Suprapubic skin (tissue), 4 donors: Measurements from ENCODE around the gene OR2T27. TPM values are rescaled to one million over a fixed set of nuclear protein-coding genes. Genes with fewer than 3 reads are reported as not detected.
"Not testable (repeated sequence)": the region's sequence is repeated elsewhere in the genome, so short reads cannot be mapped to it uniquely, and the experiment has no call there.

Source experiments
- DNase-seq, 2 donors: peaks; one replicate each; pipeline ENCODE4 v3.0.0-alpha.2; 2019; ENCODE audit warnings: low spot score in 2 of 2
- H3K27ac ChIP-seq: fragments of 200-600 bp; sonication (generic); one replicate; pipeline ENCODE4 v1.5.1; 2019
- H3K27me3 ChIP-seq: fragments of 200-600 bp; sonication (generic); one replicate; pipeline ENCODE4 v1.5.1; 2019
- H3K36me3 ChIP-seq: fragments of 200-600 bp; sonication (generic); one replicate; pipeline ENCODE4 v1.5.1; 2019
- H3K4me1 ChIP-seq: fragments of 200-600 bp; sonication (generic); one replicate; pipeline ENCODE4 v1.5.1; 2019
- H3K4me3 ChIP-seq: fragments of 200-600 bp; sonication (generic); one replicate; pipeline ENCODE4 v1.5.1; 2019; ENCODE audit warnings: mild to moderate bottlenecking
- H3K9me3 ChIP-seq: fragments of 200-600 bp; sonication (generic); one replicate; pipeline ENCODE4 v1.5.1; 2019
- CTCF ChIP-seq, 2 donors: fragments of 200-600 bp in 1 of 2; fragments of 450-650 bp in 1 of 2; sonication (generic) in 1 of 2; IDR thresholded peaks; one replicate each; pipeline ENCODE4 v1.5.1; 2016 to 2019; ENCODE audit warnings: antibody characterized with exemption in 2 of 2, mild to moderate bottlenecking in 1 of 2, moderate library complexity in 1 of 2
- EP300 ChIP-seq: sonication (generic); formaldehyde crosslinking; IDR thresholded peaks from one replicate; pipeline ENCODE4 v1.6.1; 2017; ENCODE audit warnings: antibody characterized with exemption
- POLR2A ChIP-seq, 2 donors: fragments of 450-650 bp; IDR thresholded peaks; one replicate each; pipeline ENCODE4 v1.6.1; 2017; ENCODE audit warnings: antibody characterized with exemption in 2 of 2, mild to moderate bottlenecking in 2 of 2, moderate library complexity in 2 of 2
- POLR2AphosphoS5 ChIP-seq, 3 donors: sonication (generic); formaldehyde crosslinking; IDR thresholded peaks; one replicate each; pipeline ENCODE4 v1.6.1; 2017; ENCODE audit warnings: antibody characterized with exemption in 3 of 3
- WGBS: methylation state at CpG from one replicate; pipeline ENCODE4 v1.1.5; 2018; 5-methylcytosine and 5-hydroxymethylcytosine counted together
- total RNA-seq, 4 donors: library from RNA; depleted of rRNA; stranded (reverse); fragments of >200 nt; gene quantifications; one replicate each; pipeline ENCODE4 v1.1.0, GENCODE V29; 2016

The OR2T27 gene
- total RNA-seq, 4 donors from 2014 or later = not detected

GRCh38 chr1:248688527-248689298, 33.4 kb upstream of the OR2T27 start:
- Histone ChIP-seq H3K27me3 (no peaks in the 10 kb centered on the region), H3K4me3 (no peak overlapping the region), H3K36me3 (no peaks in the 10 kb centered on the region), H3K9me3 (no peaks in the 10 kb centered on the region), H3K27ac (no peak overlapping the region), H3K4me1 (no peaks in the 10 kb centered on the region)
- TF ChIP-seq CTCF (IDR thresholded peaks at IDR 0.05) = no peak
- TF ChIP-seq POLR2A (IDR thresholded peaks at IDR 0.05) = no peak
- no peak for TF ChIP-seq EP300
- no peak for TF ChIP-seq POLR2AphosphoS5 (IDR thresholded peaks at IDR 0.05)
- 75% methylated on average over 4 of the region's 4 CpGs for WGBS
- DNase-seq = no peak

GRCh38 chr1:248686815-248687214, 31.5 kb upstream of the OR2T27 start:
- H3K9me3 ChIP-seq = no peaks in the 10 kb centered on the region
- H3K4me1 ChIP-seq = no peaks in the 10 kb centered on the region
- no peak for TF ChIP-seq CTCF (IDR thresholded peaks at IDR 0.05)
- no peak for TF ChIP-seq POLR2A (IDR thresholded peaks at IDR 0.05)
- no peak for TF ChIP-seq POLR2AphosphoS5 (IDR thresholded peaks at IDR 0.05)
- H3K4me3 ChIP-seq = no peak overlapping the region
- DNase-seq = no peak
- WGBS = 33% methylated on average over 3 of the region's 3 CpGs
- H3K36me3 ChIP-seq = no peaks in the 10 kb centered on the region
- no peaks in the 10 kb centered on the region for H3K27me3 ChIP-seq
- no peak overlapping the region for H3K27ac ChIP-seq

- Histone ChIP-seq H3K27me3 (no peaks in the 10 kb centered on the region), H3K9me3 (no peaks in the 10 kb centered on the region), H3K36me3 (no peaks in the 10 kb centered on the region), H3K4me3 (no peak overlapping the region), H3K27ac (no peak overlapping the region), H3K4me1 (no peaks in the 10 kb centered on the region)
- WGBS = 94% methylated on average over 8 of the region's 8 CpGs
- DNase-seq = no peak
- TF ChIP-seq CTCF (IDR thresholded peaks at IDR 0.05) (no peak), POLR2AphosphoS5 (IDR thresholded peaks at IDR 0.05) (no peak), EP300 (no peak), POLR2A (IDR thresholded peaks at IDR 0.05) (no peak)
These were observed 26.3 kb upstream of the OR2T27 start for GRCh38 chr1:248681651-248682050.

- WGBS = 37% methylated on average over 1 of the region's 1 CpG
- no peak for DNase-seq
- H3K4me1 ChIP-seq = no peaks in the 10 kb centered on the region
- H3K36me3 ChIP-seq = no peaks in the 10 kb centered on the region
- TF ChIP-seq EP300 = no peak
- no peak for TF ChIP-seq CTCF (IDR thresholded peaks at IDR 0.05)
- TF ChIP-seq POLR2AphosphoS5 (IDR thresholded peaks at IDR 0.05) = no peak
- TF ChIP-seq POLR2A (IDR thresholded peaks at IDR 0.05) = no peak
- H3K9me3 ChIP-seq = no peaks in the 10 kb centered on the region
- H3K27me3 ChIP-seq = no peaks in the 10 kb centered on the region
- H3K4me3 ChIP-seq = no peak overlapping the region
- H3K27ac ChIP-seq = no peak overlapping the region
These were observed 14.7 kb upstream of the OR2T27 start for GRCh38 chr1:248670003-248670402.

GRCh38 chr1:248663453-248664328, 8.4 kb upstream of the OR2T27 start:
- 76% methylated on average over 5 of the region's 5 CpGs for WGBS
- H3K27me3 ChIP-seq, H3K4me3 ChIP-seq, H3K27ac ChIP-seq, H3K36me3 ChIP-seq, DNase-seq, H3K4me1 ChIP-seq, H3K9me3 ChIP-seq: not testable (repeated sequence)

- not testable (repeated sequence) for H3K36me3 ChIP-seq, H3K4me3 ChIP-seq, H3K9me3 ChIP-seq, H3K27ac ChIP-seq, H3K4me1 ChIP-seq, DNase-seq, H3K27me3 ChIP-seq
- 90% methylated on average over 2 of the region's 6 CpGs for WGBS
These were observed 1.5 kb upstream of the OR2T27 start for GRCh38 chr1:248656797-248657196.

- H3K9me3 ChIP-seq, H3K27me3 ChIP-seq, H3K36me3 ChIP-seq, H3K27ac ChIP-seq, H3K4me1 ChIP-seq, DNase-seq, H3K4me3 ChIP-seq: not testable (repeated sequence)
- no CpG with 5 or more reads among the region's 1 CpG for WGBS
These were observed 6.4 kb downstream of the OR2T27 start for GRCh38 chr1:248648770-248649536.

GRCh38 chr1:248645178-248645577, 10.2 kb downstream of the OR2T27 start, which contains the start of gene OR2T35:
Gene OR2T35, minus strand, starts transcription at chr1:248645278. Its CDS starts 6,020 bp downstream, at chr1:248639258.
- not testable (repeated sequence) for H3K9me3 ChIP-seq, H3K27me3 ChIP-seq, H3K36me3 ChIP-seq, H3K4me3 ChIP-seq, H3K4me1 ChIP-seq, DNase-seq, H3K27ac ChIP-seq
- WGBS = 61% methylated on average over 3 of the region's 3 CpGs
